BLaER1 treated with 17β-estradiol and CSF1 and Interleukin-3, amounts not matched to agents 10 nM and 100 nM (cell line): ENCODE results near the gene ZMIZ1.

Experiments
- H3K27ac ChIP-seq, 11 experiments: shearing (Covaris generic); formaldehyde crosslinking; 2 replicates each; pipeline ENCODE4 v1.8.1; 2022
- H3K27me3 ChIP-seq, 11 experiments: shearing (Covaris generic); formaldehyde crosslinking; 2 replicates each; pipeline ENCODE4 v1.8.1; 2022
- H3K36me3 ChIP-seq, 11 experiments: shearing (Covaris generic); formaldehyde crosslinking; 2 replicates each; pipeline ENCODE4 v1.8.1; 2022
- H3K4me1 ChIP-seq, 10 experiments: shearing (Covaris generic); formaldehyde crosslinking; 2 replicates each; pipeline ENCODE4 v1.8.1; 2022
- H3K4me2 ChIP-seq, 11 experiments: shearing (Covaris generic); formaldehyde crosslinking; 2 replicates each; pipeline ENCODE4 v1.8.1; 2022
- H3K4me3 ChIP-seq, 10 experiments: shearing (Covaris generic); formaldehyde crosslinking; 2 replicates each; pipeline ENCODE4 v1.8.1; 2022
- H3K9ac ChIP-seq, 11 experiments: shearing (Covaris generic); formaldehyde crosslinking; 2 replicates each; pipeline ENCODE4 v1.8.1; 2022
- H3K9me3 ChIP-seq, 11 experiments: shearing (Covaris generic); formaldehyde crosslinking; replicated peaks in 1 of 11; 2 replicates each; pipeline ENCODE4 v1.8.1; 2022
- H4K20me1 ChIP-seq, 11 experiments: shearing (Covaris generic); formaldehyde crosslinking; 2 replicates each; pipeline ENCODE4 v1.8.1; 2022
- Cebpa-rat ChIP-seq, 11 experiments: shearing (Covaris generic); IDR thresholded peaks; 2 replicates each; pipeline ENCODE4 v1.8.1; 2022

The ZMIZ1 gene

DNA sequence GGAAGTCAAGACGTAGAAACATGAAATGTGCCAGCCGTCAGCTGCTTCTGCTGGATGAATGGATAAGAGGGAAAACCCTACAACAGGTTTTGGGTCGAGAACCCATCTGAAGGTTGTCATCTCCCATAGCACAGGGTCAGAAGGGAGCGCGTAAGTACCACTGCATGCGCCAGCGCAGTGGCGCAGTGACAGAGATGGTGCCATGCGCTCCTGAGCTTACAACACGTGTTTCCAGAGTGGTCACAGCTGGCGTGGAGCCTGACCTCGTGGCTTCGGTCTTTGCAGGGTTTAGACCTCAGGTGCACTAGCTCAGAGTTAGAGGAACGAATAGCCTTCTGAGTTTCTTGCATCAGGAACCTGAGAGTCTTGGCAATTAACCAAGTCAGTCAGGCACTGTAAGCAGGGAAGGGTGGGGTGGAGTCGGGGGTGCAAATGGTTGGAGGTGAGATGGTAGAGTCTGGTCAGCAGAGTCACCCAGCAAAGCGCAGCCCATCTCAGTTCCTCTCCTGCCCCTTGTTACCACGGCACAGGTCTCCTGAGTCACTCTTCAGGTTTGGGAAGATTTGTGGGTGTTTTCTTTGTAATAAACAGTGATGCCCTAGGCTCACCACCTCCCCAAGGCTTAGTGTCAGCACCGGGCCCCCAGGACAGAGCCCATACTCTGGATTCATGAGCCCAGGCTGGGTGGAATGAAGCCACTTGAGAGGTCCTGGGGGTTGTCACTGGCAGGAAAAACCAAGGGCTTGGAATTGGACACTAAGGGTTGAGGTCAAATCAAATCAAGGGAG, 194.4 kb downstream of the ZMIZ1 start:
- Histone ChIP-seq H3K4me2 (peak overlapping the region; percentile 77 to 99 (median 97)), H3K4me1 (peaks cover 85 to 100% (median 94%) of the 10 kb centered on the region in 10 experiments), H4K20me1 (peaks cover 90 to 100% (median 100%) of the 10 kb centered on the region in 11 experiments), H3K27me3 (no peaks in the 10 kb centered on the region), H3K9ac (peak overlapping the region in 2 of 11 experiments; percentile 58 to 80; a peak in 1 of 22 replicates), H3K36me3 (peaks cover 42 to 69% (median 61%) of the 10 kb centered on the region in 11 experiments), H3K9me3 (no peaks in the 10 kb centered on the region), H3K27ac (peak overlapping the region in 1 of 11 experiments; percentile 94; a peak in 1 of 22 replicates), H3K4me3 (no peak overlapping the region)
- no peak for TF ChIP-seq Cebpa-rat (IDR thresholded peaks at IDR 0.05)

GRCh38 chr10:79263939-79264338, 195.2 kb downstream of the ZMIZ1 start:
- peak overlapping the region in 3 of 11 experiments; percentile 58 to 80 (median 78); a peak in 2 of 22 replicates for H3K9ac ChIP-seq
- H3K27me3 ChIP-seq = no peaks in the 10 kb centered on the region
- H3K36me3 ChIP-seq = peaks cover 35 to 69% (median 53%) of the 10 kb centered on the region in 11 experiments
- peaks cover 90 to 100% (median 100%) of the 10 kb centered on the region in 11 experiments for H4K20me1 ChIP-seq
- peak overlapping the region; percentile 77 to 99 (median 97) for H3K4me2 ChIP-seq
- no peaks in the 10 kb centered on the region for H3K9me3 ChIP-seq
- H3K4me1 ChIP-seq = peaks cover 86 to 100% (median 95%) of the 10 kb centered on the region in 10 experiments
- no peak for TF ChIP-seq Cebpa-rat (IDR thresholded peaks at IDR 0.05)
- H3K27ac ChIP-seq = peak overlapping the region in 1 of 11 experiments; percentile 94; a peak in 1 of 22 replicates
- no peak overlapping the region for H3K4me3 ChIP-seq

GRCh38 chr10:79264942-79265341, 196.2 kb downstream of the ZMIZ1 start:
- H3K4me2 ChIP-seq = peak overlapping the region; percentile 77 to 99 (median 97)
- peaks cover 90 to 100% (median 100%) of the 10 kb centered on the region in 11 experiments for H4K20me1 ChIP-seq
- peak overlapping the region in 9 of 11 experiments; percentile 17 to 94 (median 85); a peak in 14 of 22 replicates for H3K27ac ChIP-seq
- peaks cover 34 to 63% (median 48%) of the 10 kb centered on the region in 11 experiments for H3K36me3 ChIP-seq
- H3K9ac ChIP-seq = peak overlapping the region in 9 of 11 experiments; percentile 58 to 80 (median 75); a peak in 12 of 22 replicates
- no peaks in the 10 kb centered on the region for H3K27me3 ChIP-seq
- no peak for TF ChIP-seq Cebpa-rat (IDR thresholded peaks at IDR 0.05)
- no peak overlapping the region; a peak in 1 of 20 replicates for H3K4me3 ChIP-seq
- peaks cover 94 to 100% (median 99%) of the 10 kb centered on the region in 10 experiments for H3K4me1 ChIP-seq
- no peaks in the 10 kb centered on the region for H3K9me3 ChIP-seq

GRCh38 chr10:79266084-79266483, 197.3 kb downstream of the ZMIZ1 start:
- Histone ChIP-seq H3K9me3 (no peaks in the 10 kb centered on the region), H3K4me3 (peak overlapping the region in 8 of 10 experiments; percentile 3 to 62 (median 40); a peak in 13 of 20 replicates), H3K4me2 (peak overlapping the region; percentile 77 to 99 (median 97)), H4K20me1 (peaks cover 90 to 100% (median 100%) of the 10 kb centered on the region in 11 experiments), H3K27ac (peak overlapping the region; percentile 73 to 94 (median 84)), H3K9ac (peak overlapping the region; percentile 64 to 80 (median 75); a peak in 21 of 22 replicates), H3K27me3 (no peaks in the 10 kb centered on the region), H3K36me3 (peaks cover 24 to 55% (median 38%) of the 10 kb centered on the region in 11 experiments; a peak in 21 of 22 replicates), H3K4me1 (peaks cover 98 to 100% (median 100%) of the 10 kb centered on the region in 10 experiments)
- TF ChIP-seq Cebpa-rat (IDR thresholded peaks at IDR 0.05) = no peak

DNA sequence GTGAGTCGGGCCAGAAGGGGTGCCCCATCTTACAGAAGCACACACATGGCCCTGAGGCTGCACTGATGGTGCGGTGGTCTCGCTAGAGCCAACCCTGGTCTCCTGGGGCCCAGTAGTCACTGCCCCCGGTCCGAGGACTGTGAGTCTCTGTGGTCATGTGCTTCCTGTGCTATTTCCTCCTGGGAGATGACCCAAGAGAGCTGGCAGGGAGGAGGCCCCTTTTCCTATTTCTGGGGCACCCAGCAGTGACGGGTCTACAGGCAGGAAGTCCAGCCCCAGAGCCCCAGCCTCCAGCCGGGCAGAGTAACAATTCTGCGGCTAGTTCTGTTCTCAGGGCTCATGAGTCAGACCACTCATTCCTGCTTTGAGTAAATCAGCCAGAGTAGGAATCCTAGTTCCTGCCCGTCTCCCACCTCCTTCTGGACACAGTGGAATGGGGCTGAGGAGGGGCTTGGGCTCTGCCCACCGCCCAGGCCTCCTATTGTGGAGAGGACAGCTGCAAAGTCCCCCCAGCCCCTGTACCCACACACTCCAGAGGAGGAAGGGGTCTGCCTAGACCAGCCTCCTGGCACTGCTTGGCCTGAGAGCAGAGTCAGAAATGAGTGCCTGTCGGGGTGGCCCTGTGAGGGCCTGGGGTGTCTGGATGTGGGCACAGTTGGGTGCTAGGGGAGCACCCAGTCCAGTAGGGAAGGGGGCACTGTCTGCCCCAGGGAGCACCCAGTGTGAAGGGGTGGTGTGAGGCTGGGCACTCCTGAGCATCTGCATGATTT, 198.0 kb downstream of the ZMIZ1 start:
- H3K27me3 ChIP-seq = no peaks in the 10 kb centered on the region
- peak overlapping the region; percentile 64 to 80 (median 75); a peak in 21 of 22 replicates for H3K9ac ChIP-seq
- peak overlapping the region; percentile 73 to 94 (median 84) for H3K27ac ChIP-seq
- H3K4me1 ChIP-seq = peaks cover 98 to 100% (median 100%) of the 10 kb centered on the region in 10 experiments
- peak overlapping the region; percentile 77 to 99 (median 97) for H3K4me2 ChIP-seq
- H3K9me3 ChIP-seq = no peaks in the 10 kb centered on the region
- peaks cover 22 to 55% (median 38%) of the 10 kb centered on the region in 11 experiments; a peak in 21 of 22 replicates for H3K36me3 ChIP-seq
- no peak for TF ChIP-seq Cebpa-rat (IDR thresholded peaks at IDR 0.05)
- H4K20me1 ChIP-seq = peaks cover 90 to 100% (median 100%) of the 10 kb centered on the region in 11 experiments
- peak overlapping the region; percentile 3 to 62 (median 42); a peak in 16 of 20 replicates for H3K4me3 ChIP-seq

- Histone ChIP-seq H3K27me3 (no peaks in the 10 kb centered on the region), H3K27ac (peak overlapping the region; percentile 73 to 94 (median 82)), H4K20me1 (peaks cover 90 to 100% (median 100%) of the 10 kb centered on the region in 11 experiments), H3K4me1 (peaks cover 98 to 100% (median 100%) of the 10 kb centered on the region in 10 experiments), H3K4me2 (peak overlapping the region; percentile 77 to 99 (median 97)), H3K9ac (peak overlapping the region; percentile 54 to 80 (median 75); a peak in 19 of 22 replicates), H3K9me3 (no peaks in the 10 kb centered on the region), H3K36me3 (peaks cover 21 to 55% (median 38%) of the 10 kb centered on the region in 11 experiments), H3K4me3 (peak overlapping the region in 4 of 10 experiments; percentile 40 to 62 (median 48); a peak in 5 of 20 replicates)
- no peak for TF ChIP-seq Cebpa-rat (IDR thresholded peaks at IDR 0.05)
These were observed 198.7 kb downstream of the ZMIZ1 start for GRCh38 chr10:79267499-79267898.

- peak overlapping the region; percentile 77 to 99 (median 97) for H3K4me2 ChIP-seq
- peaks cover 90 to 100% (median 100%) of the 10 kb centered on the region in 11 experiments for H4K20me1 ChIP-seq
- peak overlapping the region in 2 of 10 experiments; percentile 48 to 62; a peak in 3 of 20 replicates for H3K4me3 ChIP-seq
- no peak for TF ChIP-seq Cebpa-rat (IDR thresholded peaks at IDR 0.05)
- H3K27me3 ChIP-seq = no peaks in the 10 kb centered on the region
- H3K4me1 ChIP-seq = peaks cover 98 to 100% (median 100%) of the 10 kb centered on the region in 10 experiments
- H3K27ac ChIP-seq = peak overlapping the region; percentile 73 to 94 (median 82); a peak in 21 of 22 replicates
- no peaks in the 10 kb centered on the region for H3K9me3 ChIP-seq
- peaks cover 21 to 55% (median 37%) of the 10 kb centered on the region in 11 experiments; a peak in 21 of 22 replicates for H3K36me3 ChIP-seq
- H3K9ac ChIP-seq = peak overlapping the region; percentile 46 to 80 (median 74); a peak in 18 of 22 replicates
These were observed 199.4 kb downstream of the ZMIZ1 start for GRCh38 chr10:79268161-79268601.

DNA sequence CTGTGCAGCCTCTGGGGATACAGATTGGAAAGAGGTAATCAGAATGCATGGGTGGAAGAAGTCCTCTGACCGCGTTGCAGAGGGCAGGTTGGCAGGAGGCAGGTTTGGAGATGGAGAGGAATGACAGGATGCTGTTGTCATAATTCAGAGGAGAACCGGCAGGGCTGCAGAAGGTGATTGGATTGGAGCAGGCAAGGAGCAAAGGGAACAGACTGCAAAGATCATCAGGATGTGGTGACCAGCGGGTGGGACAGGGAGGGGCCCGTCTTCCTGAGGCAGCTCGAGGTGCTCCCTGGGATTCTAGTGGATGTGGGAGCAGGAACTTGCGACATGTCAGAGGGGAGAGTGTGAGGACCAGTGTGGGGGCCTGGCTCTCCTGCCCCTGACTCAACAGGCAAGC, 200.0 kb downstream of the ZMIZ1 start:
- TF ChIP-seq Cebpa-rat (IDR thresholded peaks at IDR 0.05) = no peak
- peaks cover 90 to 100% (median 100%) of the 10 kb centered on the region in 11 experiments for H4K20me1 ChIP-seq
- H3K9ac ChIP-seq = peak overlapping the region in 10 of 11 experiments; percentile 0 to 77 (median 72); a peak in 16 of 22 replicates
- peaks cover 98 to 100% (median 100%) of the 10 kb centered on the region in 10 experiments for H3K4me1 ChIP-seq
- no peaks in the 10 kb centered on the region for H3K27me3 ChIP-seq
- H3K27ac ChIP-seq = peak overlapping the region in 10 of 11 experiments; percentile 73 to 94 (median 82); a peak in 18 of 22 replicates
- peaks cover 21 to 55% (median 37%) of the 10 kb centered on the region in 11 experiments; a peak in 21 of 22 replicates for H3K36me3 ChIP-seq
- H3K9me3 ChIP-seq = no peaks in the 10 kb centered on the region
- peak overlapping the region; percentile 77 to 99 (median 97) for H3K4me2 ChIP-seq
- peak overlapping the region in 2 of 10 experiments; percentile 11 to 26; a peak in 5 of 20 replicates for H3K4me3 ChIP-seq
